ENCODE data around the gene MAEA. TPM values are rescaled to one million over a fixed set of nuclear protein-coding genes. Genes with fewer than 3 reads are reported as not detected.

The MAEA gene
- total RNA-seq, 1 donor from 2014 or later: 75.3 TPM

GRCh38 chr4:1352567-1352900 is 62.8 kb downstream of the MAEA start:
- no peak for DNase-seq (ENCODE audit: low spot score)

- no peak for DNase-seq (ENCODE audit: low spot score)
Observed at GRCh38 chr4:1353186-1354055, 63.7 kb downstream of the MAEA start.

DNA sequence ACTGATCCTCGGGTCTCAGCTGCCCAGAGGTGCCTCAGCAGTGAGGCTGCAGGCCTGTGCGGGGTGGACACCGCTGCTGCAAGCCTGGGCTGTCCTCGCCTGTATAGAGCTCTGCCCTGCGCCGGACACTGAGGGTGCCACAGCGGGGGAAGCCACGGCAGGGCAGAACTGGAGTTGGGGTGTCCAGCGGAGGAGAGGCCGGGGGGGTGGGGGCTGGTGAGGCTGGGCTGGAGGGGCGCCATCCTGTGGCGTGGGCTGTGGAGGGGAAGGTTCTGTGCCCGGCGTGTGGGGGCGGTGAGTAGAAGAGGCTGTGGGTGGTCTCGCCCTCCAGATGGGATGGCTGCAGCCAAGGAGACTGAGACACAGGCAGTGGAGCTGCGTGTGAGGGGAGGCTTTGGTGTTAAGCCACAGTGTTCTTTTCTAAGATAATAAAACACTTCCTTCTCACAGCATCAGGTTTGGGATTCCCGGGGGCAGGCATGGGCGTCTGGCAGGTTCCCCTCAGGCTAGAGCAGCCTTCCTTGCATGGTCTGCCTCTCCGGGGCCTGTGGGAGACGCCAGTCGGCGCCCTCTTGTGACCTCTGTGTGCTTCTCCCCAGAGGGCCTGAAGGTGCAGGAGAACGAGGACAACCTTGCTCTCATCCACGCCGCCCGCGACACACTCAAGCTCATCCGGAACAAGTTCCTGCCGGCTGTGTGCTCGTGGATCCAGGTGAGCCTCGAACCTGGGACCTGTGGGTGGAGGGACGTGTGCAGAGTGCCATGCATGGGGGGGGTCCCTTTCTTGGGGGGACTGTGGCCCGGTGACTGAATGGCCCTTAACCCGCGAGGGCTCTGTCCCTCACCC is 64.7 kb downstream of the MAEA start:
- no peak for DNase-seq (ENCODE audit: low spot score)

GRCh38 chr4:1354983-1355275 is 65.2 kb downstream of the MAEA start:
- DNase-seq (ENCODE audit: low spot score): no peak

DNA sequence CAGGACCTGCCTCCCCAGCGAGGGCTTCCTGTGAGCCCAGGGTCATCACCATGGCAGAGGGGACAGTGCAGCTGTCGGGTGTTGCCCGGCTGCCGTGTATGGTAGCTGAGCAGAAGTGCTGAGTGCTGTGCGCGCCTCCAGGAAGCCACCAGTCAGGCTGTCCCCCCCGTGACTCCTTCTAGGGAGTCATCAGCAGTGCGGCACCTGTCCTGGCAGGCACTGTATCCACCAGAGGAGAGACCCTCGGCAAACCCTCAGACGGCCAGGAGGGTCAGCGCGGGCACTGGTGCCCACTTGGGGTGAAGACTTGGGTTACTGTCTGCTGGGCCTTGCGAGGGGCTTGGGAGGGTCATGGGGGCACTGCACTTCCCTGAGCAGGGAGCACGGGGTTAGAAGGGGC is 65.7 kb downstream of the MAEA start:
- no peak for DNase-seq (ENCODE audit: low spot score)

GRCh38 chr4:1356181-1356998 is 66.7 kb downstream of the MAEA start:
- no peak for DNase-seq (ENCODE audit: low spot score)

GRCh38 chr4:1357356-1358248 is 67.9 kb downstream of the MAEA start:
- DNase-seq (ENCODE audit: low spot score): no peak

DNA sequence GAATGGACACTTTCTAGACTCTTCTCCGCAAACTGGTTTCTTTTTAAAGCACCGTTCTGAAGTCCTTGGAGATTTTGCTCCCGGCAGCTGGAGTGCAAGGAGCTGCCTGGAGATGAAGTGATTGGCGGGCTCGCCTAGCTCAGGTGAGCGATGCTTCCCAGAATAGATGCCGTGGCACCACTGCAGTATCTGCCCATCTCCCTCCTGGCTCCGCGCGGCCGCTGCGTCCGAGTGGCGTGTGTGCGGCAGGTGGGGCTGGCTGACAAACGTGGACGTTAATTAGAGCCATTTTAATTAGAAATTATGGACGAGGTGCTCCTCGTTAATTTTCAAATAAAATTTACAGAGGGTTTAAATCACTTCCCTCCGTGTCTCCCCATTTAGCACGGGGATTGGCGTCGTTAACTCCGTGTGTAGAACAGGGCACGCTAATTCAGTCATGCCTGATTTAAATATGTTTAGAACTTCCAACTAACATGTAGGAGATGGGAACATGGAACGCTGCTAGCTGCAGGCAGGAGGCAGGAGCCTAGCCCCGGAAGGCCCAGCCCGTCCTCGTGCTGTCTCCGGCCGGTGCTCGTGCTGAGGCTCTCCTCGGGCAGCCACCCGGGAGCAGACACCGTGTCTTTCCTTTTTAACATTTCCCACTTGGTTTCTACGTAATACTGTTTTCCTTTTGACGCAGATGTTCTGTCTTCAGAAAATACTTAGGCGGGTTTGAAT is 68.9 kb downstream of the MAEA start:
- DNase-seq (ENCODE audit: low spot score): no peak

DNA sequence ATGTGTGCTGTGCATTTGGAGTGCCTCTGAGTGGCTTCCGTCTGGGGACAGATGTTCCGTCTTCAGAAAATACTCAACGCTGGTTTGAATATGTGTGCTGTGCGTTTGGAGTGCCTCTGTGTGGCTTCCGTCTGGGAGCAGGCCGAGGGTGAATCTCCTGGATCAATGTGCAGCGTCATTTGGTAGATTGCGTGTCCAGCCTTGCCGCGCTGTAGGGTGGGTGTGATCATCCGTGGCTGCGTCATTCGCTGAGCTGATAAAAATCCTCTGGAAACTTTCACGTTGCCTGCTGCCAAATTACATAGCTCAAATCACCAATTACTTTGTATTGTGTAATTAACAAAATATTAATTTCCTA is 69.4 kb downstream of the MAEA start:
- DNase-seq (ENCODE audit: low spot score): no peak

- DNase-seq (ENCODE audit: low spot score): no peak
Observed at GRCh38 chr4:1359976-1360375, 70.3 kb downstream of the MAEA start.

DNA sequence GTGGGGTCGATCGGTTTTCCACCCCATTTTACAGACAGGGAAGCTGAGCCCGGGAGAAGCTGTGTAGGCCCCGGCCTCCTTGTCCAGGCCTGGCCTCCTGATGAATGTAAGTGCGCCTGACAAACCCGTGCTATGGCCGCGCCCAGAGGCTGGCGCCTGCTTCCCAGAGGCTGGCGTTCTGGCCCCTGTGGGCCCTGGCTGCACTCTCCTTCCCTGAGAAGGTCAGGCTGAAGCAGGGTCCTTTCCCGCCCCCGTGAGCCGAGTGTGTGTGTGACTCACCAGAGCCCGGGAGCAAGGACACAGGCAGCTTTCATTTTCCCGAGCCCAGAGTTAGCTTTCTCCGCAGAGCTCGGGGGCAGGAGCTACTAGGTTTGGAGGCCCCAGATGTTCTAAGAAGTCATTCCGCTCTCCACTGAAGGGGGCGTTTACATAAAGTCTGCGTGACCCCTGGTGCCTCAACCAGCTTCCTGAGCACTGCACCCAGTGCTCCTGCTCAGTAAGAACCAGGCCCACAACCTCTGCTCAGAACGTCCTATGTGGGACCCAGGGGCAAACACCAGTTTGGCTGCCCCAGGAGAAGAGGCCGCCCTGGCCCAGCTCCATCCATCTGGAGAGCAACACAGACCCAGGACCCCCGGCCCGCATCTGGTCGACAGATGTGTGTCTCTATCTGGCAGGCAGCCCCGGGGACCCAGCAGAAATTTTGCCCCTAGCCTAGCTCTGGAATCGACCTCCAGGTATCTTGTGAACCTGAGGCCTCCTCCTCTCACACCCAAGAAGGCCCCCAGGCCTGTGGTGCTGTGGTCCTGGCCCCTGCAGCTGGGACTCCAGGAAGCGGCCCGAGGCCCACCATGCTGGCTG is 71.0 kb downstream of the MAEA start:
- DNase-seq (ENCODE audit: low spot score): no peak

DNA sequence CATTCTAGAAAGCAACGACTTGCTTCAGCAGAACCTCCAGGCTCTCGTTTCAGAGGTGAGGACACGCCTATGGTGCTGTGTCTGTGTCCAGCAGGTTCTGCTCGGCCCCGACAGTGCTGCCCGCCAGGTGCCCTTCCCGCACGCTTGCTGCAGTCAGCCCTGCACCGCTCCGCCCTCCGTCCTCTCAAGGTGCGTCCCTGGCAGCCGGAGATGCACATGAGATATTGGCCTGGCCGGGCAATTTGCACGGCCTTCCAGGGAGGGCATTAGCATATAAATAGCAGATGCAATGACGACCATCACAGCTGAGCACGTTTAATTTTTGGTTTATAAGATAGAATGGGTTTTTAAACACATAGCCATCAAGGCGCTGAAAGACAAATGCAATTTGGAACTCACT is 71.7 kb downstream of the MAEA start:
- no peak for DNase-seq (ENCODE audit: low spot score)

DNA sequence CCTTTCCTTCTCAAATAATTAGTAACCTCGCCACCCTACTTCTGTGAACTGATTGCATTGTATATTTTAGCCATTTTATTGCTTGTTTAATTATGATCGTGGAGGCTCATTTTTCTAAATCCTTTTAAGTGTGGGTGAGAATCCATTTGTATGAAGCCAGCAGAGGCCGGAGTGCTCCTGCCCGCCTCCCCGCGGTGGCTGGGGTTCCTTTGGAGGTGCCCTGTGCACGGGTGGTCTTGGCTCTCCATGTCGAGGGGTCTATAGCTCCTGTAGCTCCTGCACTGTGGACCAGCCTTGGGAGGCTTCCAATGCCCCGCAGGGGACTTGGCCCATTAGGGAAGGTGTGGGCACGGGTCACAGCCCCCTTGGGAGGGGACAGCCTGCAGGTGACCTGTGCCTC is 72.4 kb downstream of the MAEA start:
- no peak for DNase-seq (ENCODE audit: low spot score)

- no peak for DNase-seq (ENCODE audit: low spot score)
Observed at GRCh38 chr4:1362521-1362920, 72.8 kb downstream of the MAEA start.

DNA sequence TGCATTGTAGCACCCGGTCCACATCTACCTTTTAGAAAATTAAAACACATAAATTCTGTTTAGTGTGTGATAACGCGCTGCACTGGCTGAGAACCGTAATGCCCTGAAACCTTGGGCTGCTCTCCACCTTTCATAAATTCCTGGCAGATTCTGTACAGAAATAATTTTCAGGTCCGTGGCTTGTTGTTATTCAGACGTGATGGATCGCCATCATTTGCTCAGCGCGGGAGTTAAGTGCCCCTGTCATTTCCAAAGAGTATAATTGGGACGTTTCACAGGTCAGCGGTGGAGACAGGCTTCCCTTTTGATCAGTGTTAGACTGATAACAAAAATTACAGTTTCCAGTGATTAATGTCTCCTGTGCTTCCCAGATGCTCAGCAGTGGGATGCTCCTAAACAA is 73.8 kb downstream of the MAEA start:
- DNase-seq (ENCODE audit: low spot score): no peak

GRCh38 chr4:1364217-1364616 is 74.5 kb downstream of the MAEA start:
- no peak for DNase-seq (ENCODE audit: low spot score)

DNA sequence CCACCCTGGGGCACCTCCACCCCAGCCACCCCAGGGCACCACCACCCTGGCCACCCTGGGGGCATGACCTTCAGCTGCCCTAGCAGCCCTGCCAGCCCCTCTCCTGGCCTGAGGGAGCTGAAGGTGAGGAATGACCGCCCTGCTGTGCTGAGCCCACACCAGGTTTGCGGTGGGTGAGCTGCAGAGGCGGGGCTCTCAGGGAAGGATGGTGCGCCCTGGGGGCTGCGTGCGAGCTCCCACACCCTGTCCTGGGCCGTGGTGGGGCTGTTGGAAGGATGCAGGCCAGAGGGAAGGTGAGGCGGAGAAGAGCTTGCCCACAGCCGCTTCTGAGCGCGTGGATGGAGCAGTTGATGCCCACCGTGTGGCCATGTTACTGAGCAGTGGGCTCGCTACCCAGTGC is 75.1 kb downstream of the MAEA start:
- DNase-seq (ENCODE audit: low spot score): no peak

DNA sequence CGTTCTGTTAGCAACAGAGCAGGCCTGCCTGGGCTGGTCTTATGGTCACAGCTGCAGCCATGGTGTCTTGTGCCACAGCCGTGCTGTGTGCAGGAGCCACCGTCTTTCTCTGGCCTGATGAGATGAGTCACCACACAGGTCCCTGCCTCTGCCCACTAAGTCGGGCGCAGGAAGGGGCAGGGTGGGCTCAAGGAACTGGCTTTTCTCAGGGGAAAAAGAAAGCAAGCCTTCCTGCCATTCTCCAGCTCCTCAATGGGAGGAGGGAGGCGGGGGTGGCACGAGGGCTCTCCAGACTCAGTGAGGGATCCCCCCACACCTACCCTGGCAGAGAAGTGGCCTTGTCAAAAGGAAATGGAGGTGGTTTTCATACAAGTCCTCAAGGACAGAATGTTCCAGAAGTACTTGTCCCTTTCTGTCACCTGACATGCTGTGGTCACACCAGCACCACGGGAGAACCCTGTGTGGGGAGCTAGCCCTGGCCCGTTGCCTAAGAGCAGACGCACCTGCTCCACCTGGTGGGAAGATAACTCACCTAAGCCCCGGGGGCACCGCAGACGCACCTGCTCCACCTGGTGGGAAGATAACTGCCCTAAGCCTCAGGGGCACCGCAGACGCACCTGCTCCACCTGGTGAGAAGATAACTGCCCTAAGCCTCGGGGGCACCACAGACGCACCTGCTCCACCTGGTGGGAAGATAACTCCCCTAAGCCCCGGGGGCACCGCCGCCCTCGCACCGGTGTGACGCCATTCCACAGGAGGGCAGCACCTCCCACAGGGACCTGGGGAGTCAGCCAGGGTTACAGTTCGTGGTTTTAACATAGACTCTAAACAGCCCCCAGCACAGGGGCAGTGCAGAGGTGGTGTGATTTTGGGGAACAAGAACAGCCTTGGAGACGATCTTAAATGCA is 75.8 kb downstream of the MAEA start:
- no peak for DNase-seq (ENCODE audit: low spot score)
